Calu3 (cell line): ENCODE data around the gene RNPS1. TPM values are rescaled to one million over a fixed set of nuclear protein-coding genes. Genes with fewer than 3 reads are reported as not detected.

Experiments used
- BruUV-seq: library from RNA; stranded (reverse); fragments of 400-500 nt; replicated peaks from 2 replicates; lab custom pipeline; 2021; lab: Mats Ljungman, UMichigan
- CTCF ChIA-PET: fragments of 300-600 bp; sonication (Branson Sonifier 250); formaldehyde crosslinking; loops from one replicate; lab custom pipeline; 2022; ENCODE audit warnings: antibody characterized with exemption; lab: Charles Lee
- DNase-seq: peaks from one replicate; pipeline ENCODE4 v3.0.0; 2022
- H3K27ac Mint-ChIP-seq: one replicate; pipeline ENCODE4 v1.8.0; 2022; ENCODE audit warnings: mixed read lengths; ENCODE audit not compliant: unreplicated experiment
- H3K27me3 Mint-ChIP-seq: one replicate; pipeline ENCODE4 v1.8.0; 2022; ENCODE audit warnings: mixed read lengths; ENCODE audit not compliant: unreplicated experiment
- H3K36me3 Mint-ChIP-seq: one replicate; pipeline ENCODE4 v1.8.0; 2022; ENCODE audit warnings: mild to moderate bottlenecking, moderate library complexity, mixed read lengths; ENCODE audit not compliant: insufficient read depth, unreplicated experiment
- H3K4me1 Mint-ChIP-seq: one replicate; pipeline ENCODE4 v1.8.0; 2022; ENCODE audit warnings: mild to moderate bottlenecking, low read depth, mixed read lengths; ENCODE audit not compliant: unreplicated experiment
- H3K4me3 Mint-ChIP-seq: one replicate; pipeline ENCODE4 v1.8.0; 2022; ENCODE audit warnings: mild to moderate bottlenecking, low read depth, moderate library complexity, mixed read lengths; ENCODE audit not compliant: unreplicated experiment
- H3K9me3 Mint-ChIP-seq: one replicate; pipeline ENCODE4 v1.8.0; 2022; ENCODE audit warnings: low read depth, mixed read lengths; ENCODE audit not compliant: unreplicated experiment
- intact Hi-C: fragments of 100-400 bp; cut with micrococcal nuclease; formaldehyde crosslinking; loops from one replicate; pipeline ENCODE4 v1.10.0; 2022; ENCODE audit not compliant: unreplicated experiment
- total RNA-seq: library from RNA; stranded (reverse); gene quantifications from 2 replicates; pipeline ENCODE4 v1.2.3, GENCODE V29; 2022
- TF ChIP-seq, protein P1 (sequence below): fragments of 200-600 bp; IDR thresholded peaks from one replicate; pipeline ENCODE4 v1.8.0; 2022; ENCODE audit warnings: antibody characterized with exemption; ENCODE audit not compliant: unreplicated experiment

RNPS1 gene
- total RNA-seq, 1 experiment from 2014 or later: 287 TPM

DNA sequence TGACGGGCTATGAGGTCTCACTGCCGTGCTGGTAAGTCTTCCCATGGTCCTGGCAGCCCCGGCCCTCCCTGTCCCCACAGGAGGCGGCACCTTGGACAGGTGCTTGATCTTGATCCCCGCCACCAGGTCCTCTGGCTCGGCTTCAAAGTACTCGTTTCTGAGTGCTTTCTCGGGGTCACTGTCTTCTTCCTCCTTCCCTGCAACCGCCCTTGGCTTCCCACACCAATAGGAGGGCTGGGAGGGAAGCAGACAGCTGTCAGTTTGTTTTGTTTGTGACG is 31.9 kb upstream of the RNPS1 start:
- H3K4me3 Mint-ChIP-seq: no peak overlapping the region
- intact Hi-C loops: no loop called here
- no TSS peak for BruUV-seq
- DNase-seq: no peak
- no peaks in the 10 kb centered on the region for H3K36me3 Mint-ChIP-seq
- CTCF ChIA-PET: no interaction called here
- H3K9me3 Mint-ChIP-seq: no peaks in the 10 kb centered on the region
- no peaks in the 10 kb centered on the region for H3K27me3 Mint-ChIP-seq
- H3K27ac Mint-ChIP-seq: no peak overlapping the region
- TF ChIP-seq, protein P1, sequence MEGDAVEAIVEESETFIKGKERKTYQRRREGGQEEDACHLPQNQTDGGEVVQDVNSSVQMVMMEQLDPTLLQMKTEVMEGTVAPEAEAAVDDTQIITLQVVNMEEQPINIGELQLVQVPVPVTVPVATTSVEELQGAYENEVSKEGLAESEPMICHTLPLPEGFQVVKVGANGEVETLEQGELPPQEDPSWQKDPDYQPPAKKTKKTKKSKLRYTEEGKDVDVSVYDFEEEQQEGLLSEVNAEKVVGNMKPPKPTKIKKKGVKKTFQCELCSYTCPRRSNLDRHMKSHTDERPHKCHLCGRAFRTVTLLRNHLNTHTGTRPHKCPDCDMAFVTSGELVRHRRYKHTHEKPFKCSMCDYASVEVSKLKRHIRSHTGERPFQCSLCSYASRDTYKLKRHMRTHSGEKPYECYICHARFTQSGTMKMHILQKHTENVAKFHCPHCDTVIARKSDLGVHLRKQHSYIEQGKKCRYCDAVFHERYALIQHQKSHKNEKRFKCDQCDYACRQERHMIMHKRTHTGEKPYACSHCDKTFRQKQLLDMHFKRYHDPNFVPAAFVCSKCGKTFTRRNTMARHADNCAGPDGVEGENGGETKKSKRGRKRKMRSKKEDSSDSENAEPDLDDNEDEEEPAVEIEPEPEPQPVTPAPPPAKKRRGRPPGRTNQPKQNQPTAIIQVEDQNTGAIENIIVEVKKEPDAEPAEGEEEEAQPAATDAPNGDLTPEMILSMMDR: no peak
- no peaks in the 10 kb centered on the region for H3K4me1 Mint-ChIP-seq

DNA sequence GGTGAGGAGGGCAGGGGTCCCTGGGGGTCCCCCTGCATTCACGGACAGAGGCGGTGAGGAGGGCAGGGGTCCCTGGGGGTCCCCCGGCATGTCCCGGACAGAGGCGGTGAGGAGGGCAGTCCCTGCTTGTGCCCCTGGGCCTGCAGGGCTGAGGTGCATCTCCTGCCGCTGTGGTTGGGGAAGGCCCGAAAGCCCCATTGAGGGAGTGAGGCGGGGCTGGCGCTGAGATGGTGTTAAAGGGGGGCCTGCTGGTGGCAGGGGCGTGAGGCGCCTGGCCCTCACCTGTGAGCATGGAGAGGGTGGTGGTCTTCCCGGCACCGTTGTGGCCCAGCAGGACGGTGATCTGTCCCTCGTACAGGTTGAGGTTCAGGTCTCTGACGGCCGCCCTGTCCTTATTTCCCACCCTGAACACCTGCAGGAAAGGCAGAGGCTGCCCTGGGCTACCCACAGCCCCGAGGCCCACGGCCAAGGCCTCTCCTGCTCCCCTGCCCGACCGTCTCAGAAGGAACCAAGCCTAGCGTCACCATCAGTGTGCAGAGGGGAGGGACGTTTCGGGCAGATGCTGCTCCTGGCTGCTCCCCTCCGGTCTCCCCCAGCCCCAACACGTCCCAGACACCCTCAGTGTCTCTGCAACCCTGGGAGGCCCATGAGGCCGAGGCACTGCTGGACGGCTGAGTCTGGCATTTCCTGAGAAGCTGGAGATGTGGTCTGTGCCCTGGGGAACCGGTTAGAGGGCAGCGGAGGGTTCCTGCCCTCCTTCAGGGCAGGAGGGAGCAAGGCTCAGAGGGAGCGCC is 31.4 kb upstream of the RNPS1 start:
- DNase-seq: no peak
- BruUV-seq: no TSS peak
- Mint-ChIP-seq H3K4me3 (no peak overlapping the region), H3K27me3 (no peaks in the 10 kb centered on the region), H3K27ac (no peak overlapping the region), H3K4me1 (no peaks in the 10 kb centered on the region), H3K9me3 (no peaks in the 10 kb centered on the region), H3K36me3 (no peaks in the 10 kb centered on the region)
- TF ChIP-seq, protein P1: no peak
- CTCF ChIA-PET: no interaction called here
- intact Hi-C loops: no loop called here

DNA sequence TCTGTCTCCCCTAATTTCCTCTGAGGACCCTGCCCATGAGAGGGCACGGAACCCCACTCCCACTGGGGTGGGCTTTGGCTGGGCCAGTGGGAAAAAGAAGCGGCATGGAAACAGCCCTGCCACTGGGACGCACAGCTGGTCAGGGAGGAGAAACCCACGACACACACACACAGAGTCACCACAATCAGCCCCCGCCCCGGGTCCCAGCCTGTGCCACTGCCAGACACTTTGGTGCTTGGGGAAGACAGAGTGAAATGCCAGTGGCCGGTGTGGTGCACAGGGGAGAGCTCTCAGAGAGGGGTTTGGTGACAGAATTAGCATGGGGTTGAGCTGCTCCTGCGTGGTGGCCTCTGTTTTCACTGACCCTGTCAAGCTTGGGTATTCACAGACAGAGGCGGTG is 30.7 kb upstream of the RNPS1 start:
- no peak for DNase-seq
- CTCF ChIA-PET: no interaction called here
- no TSS peak for BruUV-seq
- H3K4me1 Mint-ChIP-seq: no peaks in the 10 kb centered on the region
- H3K27ac Mint-ChIP-seq: no peak overlapping the region
- no peaks in the 10 kb centered on the region for H3K36me3 Mint-ChIP-seq
- H3K27me3 Mint-ChIP-seq: no peaks in the 10 kb centered on the region
- intact Hi-C loops: no loop called here
- no peaks in the 10 kb centered on the region for H3K9me3 Mint-ChIP-seq
- TF ChIP-seq, protein P1: no peak
- H3K4me3 Mint-ChIP-seq: no peak overlapping the region

DNA sequence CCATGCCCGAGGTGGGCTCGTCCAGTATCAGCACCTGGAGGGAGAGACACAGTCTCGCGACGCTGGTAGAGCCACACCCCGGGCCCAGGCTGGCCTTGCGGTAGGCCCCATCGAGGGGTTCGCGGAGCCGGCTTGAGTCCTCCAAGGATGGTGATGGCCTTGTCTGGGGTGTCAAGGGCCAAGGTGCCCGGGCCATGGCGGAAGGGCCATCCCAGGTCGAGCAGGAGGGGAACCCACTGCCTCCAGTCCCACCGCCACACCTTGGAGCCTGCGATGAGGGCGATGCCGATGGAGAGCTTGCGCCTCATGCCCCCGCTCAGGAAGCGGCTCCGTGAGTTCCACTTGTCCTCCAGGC is 29.6 kb upstream of the RNPS1 start:
- Mint-ChIP-seq H3K27ac (no peak overlapping the region), H3K4me3 (no peak overlapping the region), H3K9me3 (no peaks in the 10 kb centered on the region), H3K27me3 (no peaks in the 10 kb centered on the region), H3K36me3 (no peaks in the 10 kb centered on the region), H3K4me1 (no peaks in the 10 kb centered on the region)
- no peak for DNase-seq
- no TSS peak for BruUV-seq
- intact Hi-C loops: no loop called here
- CTCF ChIA-PET: no interaction called here
- TF ChIP-seq, protein P1: no peak
